ENCODE measurements around the gene SDK1.

- TF ChIP-seq CTCF (IDR thresholded peaks at IDR 0.05) (no peak), POLR2AphosphoS5 (IDR thresholded peaks at IDR 0.05) (no peak)
These were observed 810.1 kb downstream of the SDK1 start for GRCh38 chr7:4111166-4111565.
